ENCODE results near the gene TMEM179. TPM values are rescaled to one million over a fixed set of nuclear protein-coding genes. Genes with fewer than 3 reads are reported as not detected.

TMEM179 gene
- total and polyA plus RNA-seq, 2 of the 13 experiments (the other 11 are each of a cell fraction or from before 2014, with no cell fraction given), result not detected

GRCh38 chr14:104600805-104601204 lies 3.8 kb downstream of the TMEM179 start:
- no peaks in the 10 kb centered on the region for H3K4me1 ChIP-seq (ENCODE audit: insufficient read depth, low read length)
- in situ Hi-C loops (cut with HindIII; ENCODE audit: extremely low pct_ligation_motif_present, low pct_unique_long_range_greater_than_20kb), result no loop called here
- DNase-seq (ENCODE audit: low spot score) (no peak), FAIRE-seq (no peak), ATAC-seq (no peak)
- no peak overlapping the region for H3K4me3 ChIP-seq (replicated peaks in 1 of 3; ENCODE audit: insufficient read depth in 1 of 3, low read depth in 2 of 3, low read length in 3 of 3)
- no peak overlapping the region for H3K27ac ChIP-seq (ENCODE audit: extremely low read length, insufficient read depth, low read length)
- H3K9me3 ChIP-seq (ENCODE audit: low read length), result no peaks in the 10 kb centered on the region
- no peaks in the 10 kb centered on the region for H3K36me3 ChIP-seq (replicated peaks in 1 of 2; ENCODE audit: control insufficient read depth in 1 of 2, insufficient read depth in 2 of 2, low read length in 2 of 2)
- no TSS peak for BruUV-seq (replicated peaks)
- peaks cover 15 to 32% of the 10 kb centered on the region in 2 experiments; a peak in 4 of 5 replicates for H3K27me3 ChIP-seq (ENCODE audit: control insufficient read depth in 1 of 2, insufficient read depth in 2 of 2, low read length in 2 of 2)
- H3K9ac ChIP-seq (ENCODE audit: insufficient read depth, low read depth, low read length), result no peak overlapping the region
- TF ChIP-seq TBX2 (CRISPR knock-in tag; IDR thresholded peaks at IDR 0.05; ENCODE audit: borderline replicate concordance) (no peak), ISL2 (CRISPR knock-in tag; IDR thresholded peaks at IDR 0.05) (no peak), MAX (IDR thresholded peaks at IDR 0.05) (no peak), SRF (IDR thresholded peaks at IDR 0.05; ENCODE audit: low read depth, low read length) (no peak)
- no peaks in the 10 kb centered on the region for H4K20me1 ChIP-seq (ENCODE audit: insufficient read depth, low read length)
- ChIA-PET CTCF (ENCODE audit: low intra/inter-chr PET ratio, low total read pairs) (no interaction called here), POLR2A (no interaction called here)
- no peak overlapping the region for H3K4me2 ChIP-seq (ENCODE audit: low read depth, low read length)
- 0% methylated on average over 2 of the region's 8 CpGs for WGBS (ENCODE audit: low lambda C conversion rate)
- intact Hi-C loops (cut with micrococcal nuclease; ENCODE audit: unreplicated experiment), result no loop called here
- no peak overlapping the region for H2AFZ ChIP-seq (ENCODE audit: low read length)
- H3K79me2 ChIP-seq (ENCODE audit: insufficient read depth, low read length), result no peaks in the 10 kb centered on the region

- no peaks in the 10 kb centered on the region for H3K36me3 ChIP-seq (replicated peaks in 1 of 2; ENCODE audit: control insufficient read depth in 1 of 2, insufficient read depth in 2 of 2, low read length in 2 of 2)
- BruUV-seq (replicated peaks), result no TSS peak
- H3K4me3 ChIP-seq (replicated peaks in 1 of 3; ENCODE audit: insufficient read depth in 1 of 3, low read depth in 2 of 3, low read length in 3 of 3), result no peak overlapping the region
- H3K4me1 ChIP-seq (ENCODE audit: insufficient read depth, low read length), result no peaks in the 10 kb centered on the region
- H3K27me3 ChIP-seq (ENCODE audit: control insufficient read depth in 1 of 2, insufficient read depth in 2 of 2, low read length in 2 of 2), result peaks cover 16 to 36% of the 10 kb centered on the region in 2 experiments; a peak in 4 of 5 replicates
- H3K9ac ChIP-seq (ENCODE audit: insufficient read depth, low read depth, low read length), result no peak overlapping the region
- CTCF ChIA-PET (ENCODE audit: low intra/inter-chr PET ratio, low total read pairs), result no interaction called here
- H3K27ac ChIP-seq (ENCODE audit: extremely low read length, insufficient read depth, low read length), result no peak overlapping the region
- intact Hi-C loops (cut with micrococcal nuclease; ENCODE audit: unreplicated experiment) (no loop called here), in situ Hi-C loops (cut with HindIII; ENCODE audit: extremely low pct_ligation_motif_present, low pct_unique_long_range_greater_than_20kb) (no loop called here)
- no peak overlapping the region for H3K4me2 ChIP-seq (ENCODE audit: low read depth, low read length)
- 20% methylated on average over 4 of the region's 14 CpGs for WGBS (ENCODE audit: low lambda C conversion rate)
- no peak overlapping the region for H2AFZ ChIP-seq (ENCODE audit: low read length)
- no peaks in the 10 kb centered on the region for H3K79me2 ChIP-seq (ENCODE audit: insufficient read depth, low read length)
- POLR2A ChIA-PET, result no interaction called here
- peaks cover 2% of the 10 kb centered on the region; the same call in 1 of the 2 replicates for H4K20me1 ChIP-seq (ENCODE audit: insufficient read depth, low read length)
- FAIRE-seq (no peak), ATAC-seq (no peak), DNase-seq (ENCODE audit: low spot score) (no peak)
- H3K9me3 ChIP-seq (ENCODE audit: low read length), result no peaks in the 10 kb centered on the region
- TF ChIP-seq ATF4 (CRISPR knock-in tag; IDR thresholded peaks at IDR 0.05), result no peak
- no peak for TF ChIP-seq DNMT3B (CRISPR knock-in tag; conservative IDR thresholded peaks at IDR 0.05)
- TF ChIP-seq GRHL1 (CRISPR knock-in tag; conservative IDR thresholded peaks at IDR 0.05), result no peak
- no peak for TF ChIP-seq FOXK2 (IDR thresholded peaks at IDR 0.05)
- no peak for TF ChIP-seq FUBP1 (CRISPR knock-in tag; IDR thresholded peaks at IDR 0.05; ENCODE audit: borderline replicate concordance)
- TF ChIP-seq TAF15 (IDR thresholded peaks at IDR 0.05; ENCODE audit: low read depth, low read length, poor library complexity, severe bottlenecking), result no peak
- TF ChIP-seq CENPT (CRISPR knock-in tag; IDR thresholded peaks at IDR 0.05; ENCODE audit: low read depth), result no peak
- TF ChIP-seq NONO (IDR thresholded peaks at IDR 0.05), result no peak
- TF ChIP-seq NONO (CRISPR knock-in tag; conservative IDR thresholded peaks at IDR 0.05), result no peak
- no peak for TF ChIP-seq MAFG (CRISPR knock-in tag; IDR thresholded peaks at IDR 0.05)
These were observed 4.4 kb downstream of the TMEM179 start for GRCh38 chr14:104600141-104600643.

Measured in HepG2 (cell line).